HG03460 (cell line): Measurements from ENCODE around the gene EFCC1.
"Not testable (repeated sequence)": the region's sequence is repeated elsewhere in the genome, so short reads cannot be mapped to it uniquely, and the experiment has no call there.

Experiments used
- ATAC-seq: cut with Tn5 transposase; IDR thresholded peaks from one replicate; pipeline ENCODE4 v1.9.1; 2021; ENCODE audit not compliant: unreplicated experiment

The EFCC1 gene

DNA sequence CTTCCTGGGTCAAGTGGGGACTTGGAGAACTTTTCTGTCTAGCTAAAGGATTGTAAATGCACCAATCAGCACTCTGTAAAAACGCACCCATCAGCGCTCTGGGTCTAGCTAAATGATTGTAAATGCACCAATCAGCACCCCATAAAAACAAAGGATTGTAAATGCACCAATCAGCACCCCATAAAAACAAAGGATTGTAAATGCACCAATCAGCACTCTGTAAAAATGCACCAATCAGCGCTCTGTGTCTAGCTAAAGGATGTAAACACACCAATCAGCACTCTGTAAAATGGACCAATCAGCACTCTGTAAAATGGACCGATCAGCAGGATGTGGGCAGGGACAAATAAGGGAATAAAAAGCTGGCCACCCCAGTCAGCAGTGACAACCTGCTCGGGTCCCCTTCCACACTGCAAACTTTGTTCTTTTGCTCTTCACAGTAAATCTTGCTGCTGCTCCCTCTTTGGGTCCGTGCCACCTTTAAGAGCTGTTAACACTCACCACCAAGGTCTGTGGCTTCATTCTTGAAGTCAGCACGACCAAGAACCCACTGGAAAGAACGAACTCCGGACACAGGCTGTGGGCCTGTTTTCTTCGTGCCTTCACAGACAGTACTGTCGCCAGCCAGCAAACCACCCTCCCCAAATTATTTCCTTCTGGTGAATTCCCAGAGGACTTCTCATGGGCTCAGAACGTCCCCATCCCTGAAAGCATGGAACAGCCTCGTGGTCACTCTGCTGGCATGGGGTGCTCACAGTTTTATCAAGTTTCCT, 68.4 kb downstream of the EFCC1 start:
- not testable (repeated sequence) for ATAC-seq

DNA sequence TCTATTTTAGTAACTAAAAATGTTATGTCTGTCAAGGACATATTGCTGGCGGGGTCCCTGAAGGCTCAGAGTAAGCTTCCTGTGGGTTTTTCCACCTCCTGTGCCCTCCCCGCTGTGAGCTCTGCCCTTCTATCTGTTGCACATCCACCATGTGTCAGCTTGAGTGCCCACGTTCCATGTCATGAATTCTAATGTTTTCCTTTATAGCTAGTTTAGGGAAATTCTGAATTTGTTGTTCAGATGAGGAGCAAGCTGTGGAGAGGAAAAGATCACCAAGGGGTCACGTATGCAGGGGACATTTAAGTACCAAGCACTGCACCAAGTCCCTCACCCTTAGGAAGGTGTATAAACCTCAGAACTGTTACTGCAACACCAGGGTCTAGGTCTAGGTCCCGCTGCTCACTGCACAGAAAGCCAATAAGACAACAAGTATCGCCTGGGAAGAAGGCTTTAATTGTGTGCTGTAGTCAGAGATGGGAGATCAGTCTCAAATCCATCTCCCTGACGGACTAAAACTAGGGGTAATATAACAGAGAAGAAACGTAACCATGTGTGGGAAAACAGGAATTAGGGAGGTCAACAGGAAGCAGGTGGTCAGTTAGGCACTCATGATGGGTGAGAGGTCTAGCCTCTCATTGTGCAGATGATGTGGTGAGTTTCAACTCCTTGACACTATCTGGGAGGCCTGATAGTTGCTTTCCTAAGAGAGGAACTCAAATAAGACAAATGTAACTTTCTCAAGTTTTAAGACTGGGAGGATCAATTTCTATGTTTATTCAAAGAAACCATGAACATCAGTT, 69.2 kb downstream of the EFCC1 start:
- no peak for ATAC-seq

DNA sequence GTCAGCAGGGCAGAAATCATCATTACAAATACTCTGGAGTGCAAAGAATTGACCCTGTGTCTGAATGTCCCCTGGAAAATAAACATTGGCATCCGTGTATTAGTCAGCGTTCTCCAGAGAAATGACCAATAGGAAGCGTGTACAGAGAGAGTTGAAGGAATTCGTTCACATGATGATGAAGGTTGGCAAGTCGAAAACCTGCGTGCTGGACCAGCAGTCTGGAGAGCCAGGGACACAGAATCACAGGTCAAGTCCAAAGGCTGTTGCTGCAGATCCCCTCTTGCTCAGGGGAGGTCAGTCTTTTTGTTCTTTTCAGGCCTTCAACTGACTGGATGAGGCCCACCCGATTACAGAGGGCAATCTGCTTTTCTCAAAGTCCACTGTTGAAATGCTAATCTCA, 76.1 kb downstream of the EFCC1 start:
- ATAC-seq = no peak

DNA sequence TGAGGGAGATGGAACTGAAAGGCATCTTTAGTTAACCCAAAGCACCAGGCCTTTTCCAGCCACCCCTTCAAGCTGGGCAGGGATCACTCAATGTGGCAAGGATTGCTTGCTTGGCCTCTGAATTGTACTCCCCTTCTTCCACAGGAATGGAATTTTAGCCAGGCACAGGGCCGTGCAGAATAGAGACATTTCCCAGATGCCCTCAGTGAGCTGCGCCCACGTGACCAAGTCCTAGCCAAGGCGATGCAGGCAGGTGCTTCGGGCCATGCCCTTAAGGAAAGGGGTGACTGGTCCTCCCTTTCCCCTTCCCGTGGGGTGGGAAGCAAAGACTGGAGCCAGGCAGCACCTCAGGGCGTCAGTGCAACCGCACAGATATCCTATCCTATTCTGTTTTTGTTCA, 77.4 kb downstream of the EFCC1 start:
- ATAC-seq = no peak

DNA sequence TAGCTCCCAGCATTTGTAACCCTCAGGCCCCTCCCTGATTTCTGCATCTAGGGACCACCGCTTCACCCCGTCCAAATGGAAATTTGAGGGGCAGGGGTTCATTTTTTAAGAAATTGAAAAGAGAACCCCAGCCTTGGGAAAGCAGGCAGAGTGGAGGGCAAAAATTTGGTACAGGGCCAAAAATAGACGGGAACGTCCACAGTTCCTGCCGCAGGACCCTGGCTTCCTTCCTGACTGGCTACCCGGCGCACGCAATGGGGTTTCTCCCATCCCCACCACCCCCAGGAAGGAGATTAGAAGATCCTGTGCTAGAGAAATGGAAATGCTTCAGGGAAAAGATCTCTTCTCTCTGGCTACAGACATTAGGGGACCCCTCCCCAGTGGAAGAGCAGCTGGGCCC, 80.4 kb downstream of the EFCC1 start:
- ATAC-seq = no peak

DNA sequence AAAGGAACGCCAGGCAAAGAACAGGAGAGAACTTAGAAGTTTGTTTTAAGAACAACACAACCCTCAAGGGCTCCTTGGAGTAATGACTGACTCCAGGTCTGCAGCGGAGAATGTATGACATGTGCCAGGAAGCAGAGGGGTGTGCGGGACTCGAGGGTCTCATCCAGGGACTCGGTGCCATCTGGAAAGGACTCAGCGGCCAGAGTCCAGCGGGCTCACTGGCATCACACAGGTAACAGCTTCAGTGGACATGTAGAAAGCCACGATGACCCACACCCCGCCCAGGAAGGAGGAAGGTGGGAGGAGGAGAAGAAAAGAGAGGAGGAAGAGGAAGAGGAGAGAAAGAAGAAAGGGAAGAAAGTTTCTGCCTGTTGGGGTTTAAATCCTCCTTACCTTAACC, 80.9 kb downstream of the EFCC1 start:
- no peak for ATAC-seq

DNA sequence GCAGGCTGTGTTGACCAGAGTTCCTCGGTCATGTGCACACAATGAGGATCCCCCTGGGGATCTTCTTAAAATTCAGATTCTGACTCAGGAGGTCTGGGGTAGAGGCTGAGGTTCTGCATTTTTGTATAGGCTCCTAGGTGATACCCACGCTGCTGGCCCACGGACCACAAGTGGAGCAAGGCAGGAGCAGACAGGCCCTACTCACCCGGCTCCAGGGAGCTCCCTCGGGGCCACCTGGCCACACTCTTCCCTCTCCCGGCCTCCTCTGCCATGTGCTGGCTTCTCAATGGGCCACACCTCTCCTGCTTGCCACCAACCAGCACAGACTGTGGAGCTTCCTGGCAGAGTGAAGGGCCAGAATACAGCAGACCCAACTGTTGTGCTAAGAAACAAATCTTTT, 83.4 kb downstream of the EFCC1 start:
- ATAC-seq = no peak

DNA sequence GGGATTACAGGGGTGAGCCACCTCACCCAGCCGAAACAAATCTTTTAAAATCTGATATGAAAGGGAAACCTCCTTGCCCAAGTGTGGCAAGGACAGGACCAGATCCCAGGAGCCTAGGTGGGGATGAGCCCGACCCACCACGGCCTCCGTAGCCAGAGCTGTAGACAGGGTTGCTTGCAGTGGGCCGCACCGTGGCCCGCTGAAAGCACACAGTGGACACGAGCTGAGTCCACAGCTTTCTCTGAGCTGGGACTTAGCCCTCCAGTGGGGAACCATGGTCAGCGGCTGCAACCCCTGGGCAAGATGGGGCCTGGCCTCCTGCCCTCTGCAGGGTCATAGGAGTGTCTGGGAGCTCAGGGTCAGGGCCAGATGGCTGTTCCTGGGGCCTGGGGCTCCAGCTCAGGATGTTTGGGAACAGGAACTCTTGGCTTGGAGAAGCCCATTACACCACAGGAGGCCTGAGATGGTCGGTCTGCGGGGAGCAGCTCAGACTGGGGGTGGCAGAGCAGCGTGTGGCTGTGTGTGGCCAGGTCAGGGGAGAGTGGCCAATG, 84.1 kb downstream of the EFCC1 start:
- no peak for ATAC-seq

DNA sequence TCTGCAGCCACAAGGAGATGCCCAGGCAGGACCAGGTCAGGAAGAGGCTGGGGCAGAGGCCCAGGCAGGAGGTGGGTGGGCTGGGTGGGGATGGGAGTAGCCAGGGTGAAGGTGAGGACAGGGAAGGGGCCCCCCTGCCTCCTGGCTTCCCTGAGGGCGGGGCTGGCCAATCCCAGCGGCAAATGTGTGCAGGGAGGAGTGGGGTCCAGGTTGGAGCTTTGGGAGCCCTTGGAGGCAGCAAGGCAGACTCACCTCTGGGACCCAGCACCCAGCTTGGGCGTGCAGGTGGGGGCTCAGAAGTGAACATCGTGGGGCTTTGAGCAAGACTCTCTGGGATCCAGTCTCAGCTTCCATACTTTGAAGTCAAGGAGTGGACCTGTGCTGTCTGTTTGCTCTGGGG, 84.7 kb downstream of the EFCC1 start:
- no peak for ATAC-seq

DNA sequence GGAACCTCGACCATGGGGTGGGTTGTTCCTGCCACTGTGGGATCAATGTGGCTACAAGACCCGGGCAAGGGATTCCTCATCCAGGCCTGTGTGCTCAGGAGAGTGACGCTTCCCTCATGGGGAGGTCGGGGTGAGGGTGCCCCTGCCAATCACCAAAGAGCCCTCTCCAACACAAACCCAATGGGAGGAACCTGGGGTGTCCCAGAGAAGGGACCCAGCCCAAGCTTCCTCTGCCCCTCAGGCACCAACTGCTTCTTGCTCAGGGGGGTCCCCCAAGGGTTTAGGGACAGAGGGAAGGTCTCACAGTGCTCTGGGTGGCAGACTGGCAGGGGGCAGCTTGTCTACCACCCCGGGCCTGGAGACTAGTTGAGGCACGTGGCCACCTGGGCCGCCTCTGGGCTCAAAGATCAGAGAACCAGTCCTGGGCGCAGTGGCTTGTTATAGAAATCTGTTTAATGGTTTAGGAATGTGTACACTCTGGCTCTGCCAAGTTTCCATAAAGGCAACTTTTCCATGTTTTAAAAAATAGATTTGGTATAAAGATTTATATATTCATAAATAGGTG, 86.1 kb downstream of the EFCC1 start:
- no peak for ATAC-seq

DNA sequence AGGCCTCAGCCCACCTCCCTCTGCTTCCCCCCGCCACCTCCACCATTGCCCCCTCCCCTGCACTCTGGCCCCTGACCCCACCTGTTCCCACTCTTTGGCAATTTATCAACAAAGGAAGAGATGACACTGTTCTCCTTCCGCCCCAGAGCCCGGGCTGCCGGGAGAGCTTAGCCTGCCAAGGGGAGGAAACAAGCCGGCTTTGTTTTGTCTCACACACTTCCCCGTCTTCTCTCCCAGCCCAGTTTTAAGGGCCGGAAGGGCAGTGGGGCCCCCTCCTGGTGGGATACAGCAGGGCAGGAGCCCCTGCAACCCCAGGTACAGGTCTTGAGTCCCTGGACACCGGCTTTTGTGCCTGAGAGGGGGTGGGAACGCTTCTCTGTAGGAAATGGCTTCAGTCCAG, 86.8 kb downstream of the EFCC1 start:
- ATAC-seq = not testable (repeated sequence)

DNA sequence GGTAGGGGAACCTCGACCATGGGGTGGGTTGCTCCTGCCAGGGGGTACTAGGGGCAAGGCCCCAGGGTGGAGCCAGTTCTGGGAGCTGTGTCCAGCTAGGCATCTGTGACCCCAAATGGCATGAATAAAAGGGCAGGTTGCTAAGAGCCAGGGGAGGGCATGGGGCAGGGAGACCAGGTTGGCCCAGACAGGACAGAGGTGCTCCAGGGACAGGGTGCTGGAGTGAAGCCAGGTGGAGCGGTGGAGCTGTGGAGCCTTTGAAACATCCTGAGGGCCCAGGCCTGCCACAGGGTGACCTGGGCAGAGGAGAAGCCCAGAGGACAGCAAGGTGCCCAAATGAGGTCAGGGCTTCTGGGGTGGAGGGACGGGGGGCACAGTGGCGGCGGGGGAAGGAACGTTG, 87.2 kb downstream of the EFCC1 start:
- not testable (repeated sequence) for ATAC-seq
